GM23338 (cell line): ENCODE data around the gene RAI14.

Experiments used
- CREB1 ChIP-seq: fragments of 250-450 bp; sonication (Bioruptor Pico); IDR thresholded peaks from 2 replicates; pipeline ENCODE4 v1.5.0; 2020; ENCODE audit warnings: low read depth, mild to moderate bottlenecking, moderate library complexity
- CTCF ChIP-seq, 2 experiments: fragments of 200-600 bp in 1 of 2; sonication (generic) in 1 of 2; conservative IDR thresholded peaks; 2 replicates each; pipeline versions ENCODE4 v1.5.1 to v1.6.1; 2016 to 2017; ENCODE audit warnings: antibody characterized with exemption in 2 of 2, low read depth in 2 of 2, mild to moderate bottlenecking in 2 of 2, moderate library complexity in 1 of 2
- POLR2AphosphoS5 ChIP-seq: IDR thresholded peaks from 2 replicates; pipeline ENCODE4 v1.6.1; 2016; ENCODE audit warnings: antibody characterized with exemption, low read depth
- TF ChIP-seq, protein P1 (sequence below): IDR thresholded peaks from one replicate; pipeline ENCODE4 v1.6.1; 2018; ENCODE audit warnings: antibody characterized with exemption; ENCODE audit not compliant: unreplicated experiment

GRCh38 chr5:34656001-34656699 lies at the start of gene RAI14:
- TF ChIP-seq CTCF (conservative IDR thresholded peaks at IDR 0.05; ENCODE audit: low read depth in 2 of 2) (0 out of 4 replicates have a peak, but pooled peaks of 1 of the 2 experiments have one; percentile 15), POLR2AphosphoS5 (peak; percentile 59), CREB1 (CRISPR knock-in tag) (no peak)
- TF ChIP-seq, protein P1, sequence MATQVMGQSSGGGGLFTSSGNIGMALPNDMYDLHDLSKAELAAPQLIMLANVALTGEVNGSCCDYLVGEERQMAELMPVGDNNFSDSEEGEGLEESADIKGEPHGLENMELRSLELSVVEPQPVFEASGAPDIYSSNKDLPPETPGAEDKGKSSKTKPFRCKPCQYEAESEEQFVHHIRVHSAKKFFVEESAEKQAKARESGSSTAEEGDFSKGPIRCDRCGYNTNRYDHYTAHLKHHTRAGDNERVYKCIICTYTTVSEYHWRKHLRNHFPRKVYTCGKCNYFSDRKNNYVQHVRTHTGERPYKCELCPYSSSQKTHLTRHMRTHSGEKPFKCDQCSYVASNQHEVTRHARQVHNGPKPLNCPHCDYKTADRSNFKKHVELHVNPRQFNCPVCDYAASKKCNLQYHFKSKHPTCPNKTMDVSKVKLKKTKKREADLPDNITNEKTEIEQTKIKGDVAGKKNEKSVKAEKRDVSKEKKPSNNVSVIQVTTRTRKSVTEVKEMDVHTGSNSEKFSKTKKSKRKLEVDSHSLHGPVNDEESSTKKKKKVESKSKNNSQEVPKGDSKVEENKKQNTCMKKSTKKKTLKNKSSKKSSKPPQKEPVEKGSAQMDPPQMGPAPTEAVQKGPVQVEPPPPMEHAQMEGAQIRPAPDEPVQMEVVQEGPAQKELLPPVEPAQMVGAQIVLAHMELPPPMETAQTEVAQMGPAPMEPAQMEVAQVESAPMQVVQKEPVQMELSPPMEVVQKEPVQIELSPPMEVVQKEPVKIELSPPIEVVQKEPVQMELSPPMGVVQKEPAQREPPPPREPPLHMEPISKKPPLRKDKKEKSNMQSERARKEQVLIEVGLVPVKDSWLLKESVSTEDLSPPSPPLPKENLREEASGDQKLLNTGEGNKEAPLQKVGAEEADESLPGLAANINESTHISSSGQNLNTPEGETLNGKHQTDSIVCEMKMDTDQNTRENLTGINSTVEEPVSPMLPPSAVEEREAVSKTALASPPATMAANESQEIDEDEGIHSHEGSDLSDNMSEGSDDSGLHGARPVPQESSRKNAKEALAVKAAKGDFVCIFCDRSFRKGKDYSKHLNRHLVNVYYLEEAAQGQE, result no peak
